GM23338 (cell line): ENCODE data around the gene RCAN1.

Experiments
- EZH2 ChIP-seq: fragments of 200-600 bp; sonication (generic); IDR thresholded peaks from one replicate; pipeline ENCODE4 v1.8.0; 2017; ENCODE audit warnings: antibody characterized with exemption, mild to moderate bottlenecking, low read depth; ENCODE audit not compliant: unreplicated experiment
- EZH2phosphoT487 ChIP-seq: fragments of 200-600 bp; sonication (generic); IDR thresholded peaks from one replicate; pipeline ENCODE4 v1.8.1; 2018; ENCODE audit warnings: antibody characterized with exemption; ENCODE audit not compliant: unreplicated experiment
- POLR2AphosphoS5 ChIP-seq: IDR thresholded peaks from 2 replicates; pipeline ENCODE4 v1.6.1; 2016; ENCODE audit warnings: antibody characterized with exemption, low read depth
- TF ChIP-seq, protein P1 (sequence below), 2 experiments: fragments of 200-600 bp in 1 of 2; sonication (generic) in 1 of 2; conservative IDR thresholded peaks; 2 replicates each; pipeline versions ENCODE4 v1.5.1 to v1.6.1; 2016 to 2017; ENCODE audit warnings: antibody characterized with exemption in 2 of 2, low read depth in 2 of 2, mild to moderate bottlenecking in 2 of 2, moderate library complexity in 1 of 2

GRCh38 chr21:34612056-34612455 is 2.9 kb downstream of the RCAN1 start:
- TF ChIP-seq EZH2 (no peak), EZH2phosphoT487 (no peak), POLR2AphosphoS5 (no peak)
- TF ChIP-seq, protein P1, sequence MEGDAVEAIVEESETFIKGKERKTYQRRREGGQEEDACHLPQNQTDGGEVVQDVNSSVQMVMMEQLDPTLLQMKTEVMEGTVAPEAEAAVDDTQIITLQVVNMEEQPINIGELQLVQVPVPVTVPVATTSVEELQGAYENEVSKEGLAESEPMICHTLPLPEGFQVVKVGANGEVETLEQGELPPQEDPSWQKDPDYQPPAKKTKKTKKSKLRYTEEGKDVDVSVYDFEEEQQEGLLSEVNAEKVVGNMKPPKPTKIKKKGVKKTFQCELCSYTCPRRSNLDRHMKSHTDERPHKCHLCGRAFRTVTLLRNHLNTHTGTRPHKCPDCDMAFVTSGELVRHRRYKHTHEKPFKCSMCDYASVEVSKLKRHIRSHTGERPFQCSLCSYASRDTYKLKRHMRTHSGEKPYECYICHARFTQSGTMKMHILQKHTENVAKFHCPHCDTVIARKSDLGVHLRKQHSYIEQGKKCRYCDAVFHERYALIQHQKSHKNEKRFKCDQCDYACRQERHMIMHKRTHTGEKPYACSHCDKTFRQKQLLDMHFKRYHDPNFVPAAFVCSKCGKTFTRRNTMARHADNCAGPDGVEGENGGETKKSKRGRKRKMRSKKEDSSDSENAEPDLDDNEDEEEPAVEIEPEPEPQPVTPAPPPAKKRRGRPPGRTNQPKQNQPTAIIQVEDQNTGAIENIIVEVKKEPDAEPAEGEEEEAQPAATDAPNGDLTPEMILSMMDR (conservative IDR thresholded peaks at IDR 0.05; ENCODE audit: low read depth in 2 of 2) = no peak
